Ectodermal cell (in vitro differentiated cells): ENCODE data around the gene MAP3K6.

ENCODE experiments used
- H3K27ac ChIP-seq: 2 replicates; pipeline ENCODE4 v1.7.0; 2013; ENCODE audit warnings: mild to moderate bottlenecking, low read depth, low read length; ENCODE audit not compliant: insufficient read depth, poor library complexity, severe bottlenecking
- H3K27me3 ChIP-seq: 2 replicates; pipeline ENCODE4 v1.7.0; 2013; ENCODE audit warnings: mild to moderate bottlenecking, low read length; ENCODE audit not compliant: insufficient read depth, control insufficient read depth, poor library complexity, severe bottlenecking
- H3K36me3 ChIP-seq: one replicate; pipeline ENCODE4 v1.7.0; 2013; ENCODE audit warnings: low read length; ENCODE audit not compliant: control insufficient read depth, insufficient read depth
- H3K4me1 ChIP-seq: one replicate; pipeline ENCODE4 v1.7.0; 2013; ENCODE audit warnings: low read length; ENCODE audit not compliant: control insufficient read depth, insufficient read depth
- H3K4me3 ChIP-seq: 2 replicates; pipeline ENCODE4 v1.7.0; 2013; ENCODE audit warnings: low read depth, low read length, control low read depth; ENCODE audit not compliant: insufficient read depth
- H3K9me3 ChIP-seq: 2 replicates; pipeline ENCODE4 v1.7.0; 2013; ENCODE audit warnings: mild to moderate bottlenecking, low read length, moderate library complexity; ENCODE audit not compliant: control insufficient read depth
- WGBS, 2 experiments: methylation state at CpG; one replicate each; pipeline ENCODE4 v1.1.7; 2013; ENCODE audit warnings: missing lambda C conversion rate in 2 of 2; 5-methylcytosine and 5-hydroxymethylcytosine counted together

MAP3K6 gene

DNA sequence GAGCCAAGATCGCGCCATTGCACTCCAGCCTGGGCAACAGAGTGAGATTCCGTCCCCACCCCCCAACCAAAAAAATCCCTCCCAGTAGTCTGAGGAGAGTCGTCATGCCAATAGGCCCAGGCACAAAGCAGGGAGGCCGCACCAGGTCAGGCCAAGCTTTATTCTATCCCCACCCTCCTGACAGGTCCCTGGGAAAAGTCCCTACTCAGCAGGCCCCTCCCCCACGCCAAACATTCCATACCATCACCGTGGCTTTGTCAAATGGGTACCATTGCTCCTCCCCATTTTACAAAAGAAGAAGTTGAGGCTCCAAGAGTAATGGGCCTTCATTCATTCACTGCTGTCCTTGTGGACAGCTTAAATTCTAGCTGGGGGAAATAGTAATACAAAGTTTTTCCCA, 31.0 kb upstream of the MAP3K6 start:
- Histone ChIP-seq H3K27ac (no peak overlapping the region), H3K9me3 (no peaks in the 10 kb centered on the region), H3K27me3 (no peaks in the 10 kb centered on the region), H3K4me3 (no peak overlapping the region), H3K4me1 (peaks cover 29% of the 10 kb centered on the region), H3K36me3 (no peaks in the 10 kb centered on the region)
- WGBS, 2 experiments, result 69 to 74% methylated on average over 7 of the region's 7 CpGs

DNA sequence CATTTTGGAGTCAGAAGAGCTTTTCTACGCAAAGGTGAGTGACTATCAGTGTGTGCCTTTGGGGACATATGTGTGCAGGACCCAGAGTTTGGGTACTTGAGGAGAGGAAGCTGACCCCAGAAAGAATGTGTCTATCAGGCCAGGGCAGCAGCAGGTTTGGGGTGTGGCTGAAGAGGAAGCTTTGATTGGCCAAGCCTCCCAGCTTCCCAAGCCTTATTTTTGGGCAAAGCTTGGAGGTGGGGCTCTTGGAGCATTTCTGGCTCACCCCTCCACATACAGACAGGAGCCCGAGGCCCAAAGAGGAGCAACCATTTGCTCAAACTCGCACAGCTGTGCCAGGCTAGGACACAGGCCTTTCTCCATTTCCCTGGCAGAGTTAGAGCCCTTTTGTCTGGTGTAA, 30.3 kb upstream of the MAP3K6 start:
- 92 to 95% methylated on average over 3 of the region's 3 CpGs for WGBS, 2 experiments
- Histone ChIP-seq H3K27me3 (no peaks in the 10 kb centered on the region), H3K4me1 (peaks cover 22% of the 10 kb centered on the region), H3K27ac (no peak overlapping the region), H3K36me3 (no peaks in the 10 kb centered on the region), H3K9me3 (no peaks in the 10 kb centered on the region), H3K4me3 (no peak overlapping the region)

DNA sequence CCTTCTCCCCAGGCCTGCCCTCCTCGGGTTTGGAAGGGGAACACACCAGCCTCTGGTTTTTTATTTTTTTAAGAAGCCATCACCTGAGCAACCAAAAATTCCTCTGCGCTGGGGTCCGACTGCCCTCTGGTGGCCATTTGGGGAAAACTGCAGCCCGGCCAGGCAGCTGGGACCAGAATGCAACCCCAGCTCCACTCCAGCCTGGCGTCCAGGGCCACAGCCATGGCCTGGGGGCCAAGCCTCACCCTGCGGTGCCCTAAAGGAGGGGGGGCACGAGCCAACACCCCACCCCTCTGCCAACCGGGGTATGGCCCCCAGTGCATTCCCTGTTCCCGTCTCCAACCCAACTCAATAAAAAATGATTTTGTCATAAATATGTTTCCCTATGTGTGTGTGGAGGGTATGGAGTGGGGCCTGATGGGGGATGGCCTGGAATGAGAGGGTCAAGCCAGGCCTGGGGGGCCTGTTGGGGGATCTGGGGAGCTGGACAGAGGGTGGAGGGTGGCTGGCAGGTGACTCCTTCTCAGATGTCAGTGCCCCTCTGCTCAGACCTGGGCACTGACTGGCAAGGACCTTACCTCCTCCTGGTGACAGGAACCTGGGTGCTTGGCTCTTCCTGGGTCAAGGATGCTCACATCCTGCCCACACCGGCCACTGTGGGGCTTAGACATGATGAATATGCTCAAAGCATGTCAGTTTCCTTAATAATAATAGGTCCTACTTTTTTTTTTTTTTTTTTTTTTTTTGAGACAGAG, 28.9 kb upstream of the MAP3K6 start:
- 13 to 16% methylated on average over 8 to 10 of the region's 10 CpGs for WGBS, 2 experiments
- Histone ChIP-seq H3K36me3 (no peaks in the 10 kb centered on the region), H3K4me1 (peaks cover 28% of the 10 kb centered on the region), H3K27ac (no peak overlapping the region), H3K27me3 (no peaks in the 10 kb centered on the region), H3K9me3 (no peaks in the 10 kb centered on the region), H3K4me3 (no peak overlapping the region)

- no peak overlapping the region for H3K27ac ChIP-seq
- no peaks in the 10 kb centered on the region for H3K9me3 ChIP-seq
- H3K4me3 ChIP-seq, result no peak overlapping the region
Measured at GRCh38 chr1:27394925-27395324, 28.2 kb upstream of the MAP3K6 start.

GRCh38 chr1:27394282-27394658, 27.5 kb upstream of the MAP3K6 start:
- H3K36me3 ChIP-seq, result no peaks in the 10 kb centered on the region
- no peak overlapping the region for H3K27ac ChIP-seq
- H3K4me3 ChIP-seq, result no peak overlapping the region
- no peaks in the 10 kb centered on the region for H3K9me3 ChIP-seq
- H3K27me3 ChIP-seq, result no peaks in the 10 kb centered on the region
- WGBS, 2 experiments, result 96 to 98% methylated on average over 9 of the region's 9 CpGs
- peaks cover 21% of the 10 kb centered on the region for H3K4me1 ChIP-seq

More at GRCh38 chr1:27394925-27395324, 28.2 kb upstream of the MAP3K6 start:
- peaks cover 22% of the 10 kb centered on the region for H3K4me1 ChIP-seq
- H3K27me3 ChIP-seq, result no peaks in the 10 kb centered on the region
- H3K36me3 ChIP-seq, result no peaks in the 10 kb centered on the region
- 92 to 94% methylated on average over 1 of the region's 1 CpG for WGBS, 2 experiments

- WGBS, 2 experiments, result 94 to 95% methylated on average over 18 of the region's 18 CpGs
- H3K4me3 ChIP-seq, result no peak overlapping the region
- H3K27me3 ChIP-seq, result no peaks in the 10 kb centered on the region
- no peaks in the 10 kb centered on the region for H3K36me3 ChIP-seq
- no peaks in the 10 kb centered on the region for H3K9me3 ChIP-seq
- peaks cover 16% of the 10 kb centered on the region for H3K4me1 ChIP-seq
- no peak overlapping the region for H3K27ac ChIP-seq
Measured at GRCh38 chr1:27393641-27394281, 27.0 kb upstream of the MAP3K6 start.

- Histone ChIP-seq H3K4me1 (peaks cover 10% of the 10 kb centered on the region), H3K9me3 (no peaks in the 10 kb centered on the region), H3K27ac (no peak overlapping the region), H3K36me3 (no peaks in the 10 kb centered on the region), H3K4me3 (peak overlapping the region; percentile 61), H3K27me3 (no peaks in the 10 kb centered on the region)
- 21% methylated on average over 30 of the region's 30 CpGs for WGBS, 2 experiments
Measured at GRCh38 chr1:27392778-27393635, 26.2 kb upstream of the MAP3K6 start.

DNA sequence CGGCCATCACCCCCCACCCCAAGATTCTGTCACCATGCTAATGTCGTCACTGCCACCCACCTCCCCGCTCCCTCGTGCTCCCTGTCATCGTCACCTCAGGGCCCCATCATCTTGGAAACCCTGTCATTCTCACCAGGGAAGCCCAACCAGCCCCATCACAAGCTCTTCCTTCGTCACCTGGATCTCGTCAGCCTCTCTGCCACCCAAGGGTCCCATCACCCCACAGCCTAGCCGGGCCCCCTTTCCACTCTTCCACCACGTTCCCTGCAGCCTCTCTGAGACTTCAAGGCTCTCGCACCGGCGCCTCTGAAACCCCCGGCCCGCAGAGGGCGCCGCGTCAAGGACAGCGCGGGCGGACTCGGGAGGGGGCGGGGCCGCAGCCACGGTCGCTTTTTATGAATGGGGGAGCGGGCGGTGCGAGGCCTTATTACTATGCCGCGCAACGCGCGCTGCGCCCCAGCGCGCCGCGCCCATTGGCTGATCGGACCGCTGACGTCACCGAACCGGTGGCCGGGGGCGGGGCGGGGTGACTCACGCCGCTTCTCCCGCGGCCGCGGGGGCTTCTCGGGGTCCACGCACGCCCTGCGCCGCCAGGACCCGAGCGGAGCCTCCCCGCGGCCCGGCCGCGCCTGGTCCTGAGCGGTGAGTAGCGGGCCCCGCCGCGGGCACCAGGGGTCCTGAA, 25.5 kb upstream of the MAP3K6 start, which contains the start of gene GPR3:
Gene GPR3 (plus strand): TSS at position 527 of the 682 bp plus-strand sequence. CDS start 1,177 bp downstream, outside the sequence.
- H3K9me3 ChIP-seq, result no peaks in the 10 kb centered on the region
- H3K36me3 ChIP-seq, result no peaks in the 10 kb centered on the region
- no peaks in the 10 kb centered on the region for H3K27me3 ChIP-seq
- H3K4me1 ChIP-seq, result peaks cover 6% of the 10 kb centered on the region
- 5% methylated on average over 69 of the region's 69 CpGs for WGBS, 2 experiments
- no peak within 1 kb of the TSS for H3K27ac ChIP-seq
- H3K4me3 ChIP-seq, result peak within 1 kb of the TSS; percentile 61

DNA sequence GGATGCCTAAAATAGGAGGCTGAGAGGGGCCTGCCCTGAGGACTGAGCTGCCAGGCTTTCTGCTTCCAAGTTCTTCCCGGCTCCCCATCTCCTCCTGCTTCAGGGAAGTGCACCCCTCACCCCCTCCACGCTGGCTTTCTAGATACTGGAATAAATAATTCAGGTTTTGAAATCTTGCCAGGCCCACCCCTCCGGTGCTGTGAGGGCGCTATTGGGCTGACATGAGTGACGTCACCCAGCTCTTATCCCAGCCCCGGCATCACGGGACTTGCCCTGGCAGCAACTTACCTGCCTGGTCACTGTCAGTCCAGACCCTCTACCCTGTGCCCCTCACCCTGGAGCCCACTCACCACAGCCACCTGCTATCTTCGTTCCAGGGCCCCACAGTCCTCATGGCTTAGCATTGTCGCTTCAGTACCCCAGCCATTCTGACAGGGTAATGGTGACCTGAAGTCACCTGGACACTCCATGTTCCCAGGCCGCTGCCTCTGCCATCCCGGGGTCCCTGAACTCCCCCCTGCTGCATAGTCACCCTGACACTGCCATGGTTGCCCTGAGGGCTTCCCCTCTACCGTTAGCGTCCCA, 24.8 kb upstream of the MAP3K6 start:
- H3K36me3 ChIP-seq, result no peaks in the 10 kb centered on the region
- H3K27ac ChIP-seq, result no peak overlapping the region
- WGBS, 2 experiments, result 48 to 54% methylated on average over 13 of the region's 13 CpGs
- no peaks in the 10 kb centered on the region for H3K27me3 ChIP-seq
- H3K4me1 ChIP-seq, result peaks cover 6% of the 10 kb centered on the region
- H3K9me3 ChIP-seq, result no peaks in the 10 kb centered on the region
- no peak overlapping the region for H3K4me3 ChIP-seq
